Gastrocnemius medialis (tissue), 4 donors: ENCODE results near the gene PROCA1. TPM values are rescaled to one million over a fixed set of nuclear protein-coding genes. Genes with fewer than 3 reads are reported as not detected.

Experiments used
- ATAC-seq, 2 donors: fragments of 150-250 bp; one replicate each; pipeline ENCODE4 v1.9.1; 2016
- DNase-seq, 2 donors: peaks; one replicate each; pipeline ENCODE4 v3.0.0-alpha.2; 2019
- H3K27ac ChIP-seq, 4 donors: fragments of 200-600 bp; sonication (generic); 1 replicate in 1 of 4; 2 replicates in 3 of 4; pipeline ENCODE4 v1.5.1; 2016 to 2018; ENCODE audit warnings: mild to moderate bottlenecking in 2 of 4, moderate library complexity in 1 of 4
- H3K27me3 ChIP-seq, 3 donors: fragments of 200-600 bp; sonication (generic) in 2 of 3; 1 replicate in 1 of 3; 2 replicates in 2 of 3; pipeline versions ENCODE4 v1.5.1 to v1.6.0; 2016 to 2019; ENCODE audit warnings: mild to moderate bottlenecking in 1 of 3, moderate library complexity in 1 of 3
- H3K36me3 ChIP-seq, 2 donors: fragments of 200-600 bp; sonication (generic) in 1 of 2; one replicate each; pipeline ENCODE4 v1.5.1; 2017 to 2018
- H3K4me1 ChIP-seq, 2 donors: fragments of 200-600 bp; sonication (generic) in 1 of 2; one replicate each; pipeline ENCODE4 v1.5.1; 2016 to 2017; ENCODE audit warnings: mild to moderate bottlenecking in 2 of 2
- H3K4me3 ChIP-seq, 4 donors: fragments of 200-600 bp; sonication (generic) in 3 of 4; 1 replicate in 1 of 4; 2 replicates in 3 of 4; pipeline ENCODE4 v1.5.1; 2016 to 2019; ENCODE audit warnings: mild to moderate bottlenecking in 2 of 4
- H3K9me3 ChIP-seq, 3 donors: fragments of 200-600 bp; sonication (generic) in 2 of 3; 1 replicate in 1 of 3; 2 replicates in 2 of 3; pipeline ENCODE4 v1.5.1; 2016 to 2019
- POLR2A ChIP-seq, 2 donors: fragments of 450-650 bp; IDR thresholded peaks; one replicate each; pipeline ENCODE4 v1.6.1; 2017; ENCODE audit warnings: antibody characterized with exemption in 2 of 2, mild to moderate bottlenecking in 2 of 2, moderate library complexity in 2 of 2
- in situ Hi-C, 4 donors: fragments of 200-750 bp; cut with MboI; loops; one replicate each; pipeline versions ENCODE4 v1.15.0 to v1.8.0; 2017; ENCODE audit warnings: low sequenced_read_pairs in 4 of 4
- intact Hi-C: fragments of 100-400 bp; cut with DNase I; formaldehyde crosslinking; loops from one replicate; pipeline ENCODE4 v1.15.1; 2023; ENCODE audit warnings: low total_unique reads
- total RNA-seq, 4 donors: library from RNA; depleted of rRNA; stranded (reverse); fragments of >200 nt; gene quantifications; one replicate each; pipeline versions ENCODE4 v1.1.0 to v1.2.3, GENCODE V29; 2016
- TF ChIP-seq, protein P1 (sequence below), 5 experiments: fragments of 450-650 bp in 3 of 5; fragments of 200-600 bp in 2 of 5; sonication (generic) in 2 of 5; IDR thresholded peaks in 4 of 5; conservative IDR thresholded peaks in 1 of 5; 1 replicate in 4 of 5; 2 replicates in 1 of 5; pipeline ENCODE4 v1.5.1; 2016 to 2019; ENCODE audit warnings: antibody characterized with exemption in 5 of 5, mild to moderate bottlenecking in 3 of 5, moderate library complexity in 3 of 5

The PROCA1 gene
- total RNA-seq, 4 donors from 2014 or later = 0.42 to 1.6 (median 0.49) TPM; not detected in 1

DNA sequence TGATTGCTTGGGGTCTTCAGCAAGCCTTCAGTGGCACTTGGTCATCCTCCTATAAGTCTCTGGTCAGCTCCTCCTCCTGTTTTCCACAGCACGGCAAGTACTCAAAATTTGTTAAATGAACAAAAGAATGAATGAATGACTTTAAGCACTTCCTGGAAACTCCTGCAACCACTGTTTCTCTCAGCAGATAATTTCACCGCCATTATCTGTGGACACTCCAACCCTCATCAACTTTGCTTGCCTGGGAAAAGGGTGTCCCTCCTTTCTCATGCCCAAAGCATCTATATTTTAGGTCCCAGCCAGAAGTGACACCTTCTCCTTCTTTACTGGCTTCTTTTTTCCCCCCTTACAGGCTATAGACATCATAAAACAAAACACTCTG lies 4.4 kb downstream of the PROCA1 start:
- Histone ChIP-seq H3K36me3 (peaks cover 0 to 26% of the 10 kb centered on the region in 2 donors), H3K27me3 (no peaks in the 10 kb centered on the region), H3K27ac (no peak overlapping the region), H3K9me3 (no peaks in the 10 kb centered on the region), H3K4me3 (no peak overlapping the region), H3K4me1 (peaks cover 2 to 6% of the 10 kb centered on the region in 2 donors)
- ATAC-seq = no peak
- in situ Hi-C loops (no loop called here), intact Hi-C loops (no loop called here)
- TF ChIP-seq, protein P1, sequence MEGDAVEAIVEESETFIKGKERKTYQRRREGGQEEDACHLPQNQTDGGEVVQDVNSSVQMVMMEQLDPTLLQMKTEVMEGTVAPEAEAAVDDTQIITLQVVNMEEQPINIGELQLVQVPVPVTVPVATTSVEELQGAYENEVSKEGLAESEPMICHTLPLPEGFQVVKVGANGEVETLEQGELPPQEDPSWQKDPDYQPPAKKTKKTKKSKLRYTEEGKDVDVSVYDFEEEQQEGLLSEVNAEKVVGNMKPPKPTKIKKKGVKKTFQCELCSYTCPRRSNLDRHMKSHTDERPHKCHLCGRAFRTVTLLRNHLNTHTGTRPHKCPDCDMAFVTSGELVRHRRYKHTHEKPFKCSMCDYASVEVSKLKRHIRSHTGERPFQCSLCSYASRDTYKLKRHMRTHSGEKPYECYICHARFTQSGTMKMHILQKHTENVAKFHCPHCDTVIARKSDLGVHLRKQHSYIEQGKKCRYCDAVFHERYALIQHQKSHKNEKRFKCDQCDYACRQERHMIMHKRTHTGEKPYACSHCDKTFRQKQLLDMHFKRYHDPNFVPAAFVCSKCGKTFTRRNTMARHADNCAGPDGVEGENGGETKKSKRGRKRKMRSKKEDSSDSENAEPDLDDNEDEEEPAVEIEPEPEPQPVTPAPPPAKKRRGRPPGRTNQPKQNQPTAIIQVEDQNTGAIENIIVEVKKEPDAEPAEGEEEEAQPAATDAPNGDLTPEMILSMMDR (IDR thresholded peaks at IDR 0.05 in 4 of 5, conservative IDR thresholded peaks at IDR 0.05 in 1 of 5) = no peak
- no peak for TF ChIP-seq POLR2A (IDR thresholded peaks at IDR 0.05)
- no peak for DNase-seq

DNA sequence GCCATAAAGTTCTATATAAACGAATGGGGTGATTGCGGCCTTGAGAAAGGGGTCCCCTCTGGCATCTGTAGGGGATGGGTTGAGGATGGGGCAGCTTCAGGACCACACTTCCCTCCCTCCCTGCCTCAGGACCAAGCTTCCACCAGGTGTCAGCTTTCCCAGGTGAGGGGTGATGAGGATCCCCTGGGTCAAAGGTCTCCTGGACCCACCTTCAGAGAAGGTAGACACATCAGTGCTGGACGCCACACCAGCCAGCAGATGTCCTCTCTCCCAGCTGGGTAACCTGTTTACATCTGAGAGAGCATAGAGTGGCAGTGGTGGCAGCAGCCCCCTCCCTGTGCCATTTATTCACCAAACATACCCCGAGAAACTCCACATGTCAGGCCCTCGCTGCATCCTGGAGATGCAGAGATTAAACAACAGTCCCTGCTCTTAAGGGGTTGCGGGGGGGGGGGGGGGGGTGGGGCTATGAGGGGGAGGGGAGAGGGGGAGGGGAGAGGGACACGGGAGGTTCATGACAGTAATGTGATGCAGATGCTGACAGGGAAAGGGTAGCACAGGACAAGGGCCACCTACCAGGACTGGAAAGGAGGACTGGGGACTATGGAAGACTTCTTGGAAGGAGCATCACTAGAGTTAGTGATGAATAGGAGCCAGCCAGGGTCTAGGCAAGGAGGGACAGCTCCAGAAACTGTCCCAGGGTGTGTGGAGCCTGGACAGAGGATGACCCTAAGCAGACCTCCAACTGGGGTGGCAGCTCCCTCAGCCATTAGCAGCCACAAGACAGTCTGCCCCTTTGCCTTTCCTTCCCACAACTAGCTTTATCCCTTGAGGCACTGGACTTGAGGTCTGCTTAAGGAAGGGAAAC lies 5.0 kb downstream of the PROCA1 start:
- ATAC-seq = no peak
- TF ChIP-seq, protein P1 (IDR thresholded peaks at IDR 0.05 in 4 of 5, conservative IDR thresholded peaks at IDR 0.05 in 1 of 5) = no peak
- TF ChIP-seq POLR2A (IDR thresholded peaks at IDR 0.05) = no peak
- intact Hi-C loops (no loop called here), in situ Hi-C loops (no loop called here)
- H3K4me3 ChIP-seq = no peak overlapping the region
- no peaks in the 10 kb centered on the region for H3K27me3 ChIP-seq
- H3K9me3 ChIP-seq = no peaks in the 10 kb centered on the region
- H3K36me3 ChIP-seq = peaks cover 0 to 32% of the 10 kb centered on the region in 2 donors
- peaks cover 0 to 3% of the 10 kb centered on the region in 2 donors for H3K4me1 ChIP-seq
- no peak overlapping the region for H3K27ac ChIP-seq
- no peak for DNase-seq

DNA sequence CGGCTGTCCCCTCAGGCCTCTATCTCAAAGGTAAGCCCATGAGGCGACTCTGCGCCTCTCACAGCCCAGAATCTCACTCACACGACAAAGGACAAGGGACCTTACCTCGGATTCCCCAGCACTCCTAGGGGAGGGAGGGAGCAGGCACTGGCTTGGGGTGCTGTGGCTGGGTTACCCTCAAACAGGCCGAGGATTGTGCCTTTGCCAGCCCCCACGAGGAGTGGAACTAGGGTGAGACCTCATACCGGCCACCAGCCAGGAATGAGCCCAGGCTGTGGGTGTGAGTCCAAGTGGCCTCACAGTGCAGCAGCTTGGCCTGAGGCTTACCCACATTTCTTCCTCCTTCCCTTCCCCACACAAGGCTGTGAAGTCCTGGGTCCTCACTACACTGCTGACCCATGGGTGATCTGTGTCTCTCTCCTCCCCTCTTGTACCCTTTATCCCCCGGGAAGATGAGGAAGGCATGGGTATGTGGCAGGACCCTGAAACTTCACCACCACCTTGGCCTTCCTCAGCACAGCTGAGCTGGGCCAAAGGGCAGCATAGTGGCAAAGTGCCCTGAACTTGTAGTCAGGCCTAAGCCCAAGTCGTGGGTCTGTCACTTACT lies 5.9 kb downstream of the PROCA1 start:
- Histone ChIP-seq H3K27me3 (no peaks in the 10 kb centered on the region), H3K4me1 (no peaks in the 10 kb centered on the region), H3K9me3 (no peaks in the 10 kb centered on the region), H3K4me3 (no peak overlapping the region), H3K27ac (no peak overlapping the region), H3K36me3 (peaks cover 0 to 41% of the 10 kb centered on the region in 2 donors)
- no peak for TF ChIP-seq POLR2A (IDR thresholded peaks at IDR 0.05)
- TF ChIP-seq, protein P1 (IDR thresholded peaks at IDR 0.05 in 4 of 5, conservative IDR thresholded peaks at IDR 0.05 in 1 of 5) = no peak
- intact Hi-C loops (no loop called here), in situ Hi-C loops (no loop called here)
- ATAC-seq (no peak), DNase-seq (no peak)

DNA sequence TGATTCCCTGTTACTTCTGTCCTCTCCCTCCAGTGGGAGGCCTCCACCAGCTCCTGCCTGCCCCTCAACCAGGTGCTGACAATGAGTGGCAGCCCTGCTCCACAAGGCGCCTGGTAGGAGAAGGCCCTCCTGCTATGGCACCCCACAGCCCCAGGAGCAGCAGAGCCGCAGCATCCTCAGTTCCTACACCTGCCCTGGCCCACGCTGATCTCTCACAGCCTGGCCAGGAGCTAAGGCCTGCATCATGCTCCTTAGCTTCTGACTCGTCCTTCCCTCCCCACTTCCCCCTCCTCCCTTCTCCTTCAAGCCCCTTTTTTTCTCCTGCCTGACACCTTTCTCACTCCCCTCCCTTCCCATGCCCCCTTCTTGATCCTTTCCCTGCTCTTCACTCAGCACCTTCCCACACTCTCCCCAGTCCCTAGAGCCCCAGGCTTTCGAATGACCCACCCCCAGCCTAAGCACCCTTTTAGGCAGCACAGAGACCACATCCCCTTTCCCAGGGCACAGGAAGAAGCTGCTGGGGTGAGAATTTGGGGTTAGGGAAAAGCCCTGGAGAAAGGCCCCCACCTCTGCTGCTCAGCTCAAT lies 6.5 kb downstream of the PROCA1 start:
- DNase-seq (no peak), ATAC-seq (no peak)
- intact Hi-C loops = no loop called here
- in situ Hi-C loops = no loop called here
- H3K9me3 ChIP-seq = no peaks in the 10 kb centered on the region
- H3K36me3 ChIP-seq = peaks cover 0 to 47% of the 10 kb centered on the region in 2 donors
- H3K4me3 ChIP-seq = no peak overlapping the region
- no peak for TF ChIP-seq POLR2A (IDR thresholded peaks at IDR 0.05)
- TF ChIP-seq, protein P1 (IDR thresholded peaks at IDR 0.05 in 4 of 5, conservative IDR thresholded peaks at IDR 0.05 in 1 of 5) = no peak
- no peaks in the 10 kb centered on the region for H3K27me3 ChIP-seq
- H3K27ac ChIP-seq = no peak overlapping the region
- H3K4me1 ChIP-seq = no peaks in the 10 kb centered on the region
